Upper lobe of left lung (tissue), 4 donors: ENCODE results near the gene ATIC.

ENCODE experiments used
- EP300 ChIP-seq, 4 donors: sonication (generic); formaldehyde crosslinking; IDR thresholded peaks; one replicate each; pipeline ENCODE4 v1.5.1; 2017; ENCODE audit warnings: antibody characterized with exemption in 4 of 4, control low read depth in 2 of 4
- POLR2A ChIP-seq, 4 donors: fragments of 450-650 bp; IDR thresholded peaks; one replicate each; pipeline ENCODE4 v1.5.1; 2016 to 2017; ENCODE audit warnings: antibody characterized with exemption in 4 of 4, mild to moderate bottlenecking in 2 of 4
- TF ChIP-seq, protein P1 (sequence below), 6 experiments: fragments of 450-650 bp in 4 of 6; fragments of 200-600 bp in 2 of 6; sonication (generic) in 2 of 6; IDR thresholded peaks; one replicate each; pipeline ENCODE4 v1.5.1; 2016 to 2019; ENCODE audit warnings: antibody characterized with exemption in 6 of 6

DNA sequence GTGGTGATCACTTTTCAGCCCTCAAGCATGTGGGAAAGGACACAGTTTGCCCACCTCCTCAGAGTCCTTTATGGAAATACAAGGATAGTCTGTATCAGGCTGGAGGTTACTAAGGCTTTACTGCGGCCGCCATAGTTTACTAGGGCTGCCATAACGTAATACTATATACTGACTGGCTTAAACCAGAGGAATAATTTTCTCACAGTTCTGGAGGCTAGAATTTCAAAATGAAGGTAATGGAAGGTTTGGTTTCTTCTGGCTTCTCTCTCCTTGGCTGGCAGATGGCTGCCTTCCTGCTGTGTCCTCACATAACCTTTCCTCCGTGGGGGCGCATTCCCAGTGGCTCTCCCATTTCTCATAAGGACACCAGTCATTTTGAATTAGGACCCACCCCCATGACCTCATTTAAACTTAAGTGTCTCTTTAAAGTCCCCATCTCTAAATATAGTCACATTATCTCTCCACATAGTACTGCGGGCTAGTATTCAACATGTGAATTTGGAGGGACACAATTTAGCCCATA is 12.5 kb upstream of the ATIC start:
- TF ChIP-seq, protein P1, sequence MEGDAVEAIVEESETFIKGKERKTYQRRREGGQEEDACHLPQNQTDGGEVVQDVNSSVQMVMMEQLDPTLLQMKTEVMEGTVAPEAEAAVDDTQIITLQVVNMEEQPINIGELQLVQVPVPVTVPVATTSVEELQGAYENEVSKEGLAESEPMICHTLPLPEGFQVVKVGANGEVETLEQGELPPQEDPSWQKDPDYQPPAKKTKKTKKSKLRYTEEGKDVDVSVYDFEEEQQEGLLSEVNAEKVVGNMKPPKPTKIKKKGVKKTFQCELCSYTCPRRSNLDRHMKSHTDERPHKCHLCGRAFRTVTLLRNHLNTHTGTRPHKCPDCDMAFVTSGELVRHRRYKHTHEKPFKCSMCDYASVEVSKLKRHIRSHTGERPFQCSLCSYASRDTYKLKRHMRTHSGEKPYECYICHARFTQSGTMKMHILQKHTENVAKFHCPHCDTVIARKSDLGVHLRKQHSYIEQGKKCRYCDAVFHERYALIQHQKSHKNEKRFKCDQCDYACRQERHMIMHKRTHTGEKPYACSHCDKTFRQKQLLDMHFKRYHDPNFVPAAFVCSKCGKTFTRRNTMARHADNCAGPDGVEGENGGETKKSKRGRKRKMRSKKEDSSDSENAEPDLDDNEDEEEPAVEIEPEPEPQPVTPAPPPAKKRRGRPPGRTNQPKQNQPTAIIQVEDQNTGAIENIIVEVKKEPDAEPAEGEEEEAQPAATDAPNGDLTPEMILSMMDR (IDR thresholded peaks at IDR 0.05) = no peak
- no peak for TF ChIP-seq POLR2A (IDR thresholded peaks at IDR 0.05)
- no peak for TF ChIP-seq EP300 (IDR thresholded peaks at IDR 0.05)
